Loucy (cell line): ENCODE results near the gene CSH2.
A peak's percentile ranks its signal among the peaks of the same experiment; 100 is the strongest.

Source experiments
- H2AFZ ChIP-seq: fragments of 200-600 bp; sonication (generic); 2 replicates; pipeline ENCODE4 v1.6.0; 2016; ENCODE audit warnings: antibody characterized with exemption, mild to moderate bottlenecking, low read length, moderate library complexity
- H3F3A ChIP-seq: fragments of 200-600 bp; 2 replicates; pipeline ENCODE4 v1.6.0; 2016; ENCODE audit warnings: antibody characterized with exemption, low read depth, mild to moderate bottlenecking
- H3K27me3 ChIP-seq: fragments of 200-600 bp; sonication (generic); 2 replicates; pipeline ENCODE4 v1.6.1; 2014; ENCODE audit warnings: low read length, mild to moderate bottlenecking; ENCODE audit not compliant: insufficient read depth, poor library complexity, severe bottlenecking
- H3K36me3 ChIP-seq: fragments of 200-600 bp; sonication (generic); 2 replicates; pipeline ENCODE4 v1.6.1; 2016; ENCODE audit warnings: low read length; ENCODE audit not compliant: insufficient read depth
- H3K4me1 ChIP-seq: fragments of 200-600 bp; sonication (generic); 2 replicates; pipeline ENCODE4 v1.5.1; 2014; ENCODE audit warnings: low read length, mild to moderate bottlenecking; ENCODE audit not compliant: insufficient read depth, poor library complexity, severe bottlenecking
- H3K4me2 ChIP-seq: fragments of 200-600 bp; sonication (generic); 2 replicates; pipeline ENCODE4 v1.6.0; 2014; ENCODE audit warnings: antibody characterized with exemption, low read length, low read depth, mild to moderate bottlenecking; ENCODE audit not compliant: poor library complexity, severe bottlenecking
- H3K4me3 ChIP-seq: fragments of 200-600 bp; sonication (generic); 2 replicates; pipeline ENCODE4 v1.5.1; 2014; ENCODE audit warnings: low read length, mild to moderate bottlenecking, mixed read lengths; ENCODE audit not compliant: poor library complexity, severe bottlenecking
- H3K79me2 ChIP-seq: fragments of 200-600 bp; sonication (generic); 2 replicates; pipeline ENCODE4 v1.6.1; 2014; ENCODE audit warnings: low read length; ENCODE audit not compliant: insufficient read depth
- H3K9ac ChIP-seq: fragments of 200-600 bp; sonication (generic); 2 replicates; pipeline ENCODE4 v1.6.0; 2014; ENCODE audit warnings: mild to moderate bottlenecking, low read depth, low read length, moderate library complexity; ENCODE audit not compliant: poor library complexity, severe bottlenecking
- H3K9me2 ChIP-seq: fragments of 200-600 bp; sonication (generic); replicated peaks from 2 replicates; pipeline ENCODE4 v1.6.1; 2016; ENCODE audit warnings: low read depth, low read length, mixed read lengths
- H3K9me3 ChIP-seq: fragments of 200-600 bp; sonication (generic); 2 replicates; pipeline ENCODE4 v1.6.1; 2014; ENCODE audit warnings: mild to moderate bottlenecking, antibody characterized with exemption, low read length, low read depth; ENCODE audit not compliant: insufficient read depth
- H4K20me1 ChIP-seq: fragments of 200-600 bp; sonication (generic); 2 replicates; pipeline ENCODE4 v1.6.0; 2014; ENCODE audit warnings: antibody characterized with exemption, low read length, mild to moderate bottlenecking; ENCODE audit not compliant: insufficient read depth, poor library complexity, severe bottlenecking
- EZH2phosphoT487 ChIP-seq: fragments of 200-600 bp; IDR thresholded peaks from 2 replicates; pipeline ENCODE4 v1.6.1; 2018; ENCODE audit warnings: antibody characterized with exemption, mild to moderate bottlenecking, moderate library complexity, borderline replicate concordance
- TF ChIP-seq, protein P1 (sequence below): fragments of 200-600 bp; sonication (generic); conservative IDR thresholded peaks from 2 replicates; pipeline ENCODE4 v1.5.1; 2014; ENCODE audit warnings: mild to moderate bottlenecking, antibody characterized with exemption, low read length

Gene CSH2

DNA sequence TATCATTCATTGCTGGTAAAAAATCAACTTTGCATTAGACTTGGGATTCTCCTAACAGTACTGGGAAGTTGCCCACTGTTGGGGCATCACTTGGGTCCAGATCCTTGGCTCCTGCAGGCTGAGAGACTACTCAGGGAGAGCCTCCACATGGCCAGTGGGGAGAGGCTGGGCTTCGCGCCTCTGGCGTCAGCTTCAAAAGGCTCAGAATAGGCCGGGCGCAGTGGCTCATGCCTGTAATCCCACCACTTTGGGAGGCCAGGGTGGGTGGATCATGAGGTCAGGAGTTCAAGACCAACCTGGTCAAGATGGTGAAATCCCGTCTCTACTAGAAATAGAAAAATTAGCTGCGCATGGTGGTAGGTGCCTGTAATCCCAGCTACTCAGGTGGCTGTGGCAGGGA, 41.0 kb upstream of the CSH2 start:
- TF ChIP-seq, protein P1, sequence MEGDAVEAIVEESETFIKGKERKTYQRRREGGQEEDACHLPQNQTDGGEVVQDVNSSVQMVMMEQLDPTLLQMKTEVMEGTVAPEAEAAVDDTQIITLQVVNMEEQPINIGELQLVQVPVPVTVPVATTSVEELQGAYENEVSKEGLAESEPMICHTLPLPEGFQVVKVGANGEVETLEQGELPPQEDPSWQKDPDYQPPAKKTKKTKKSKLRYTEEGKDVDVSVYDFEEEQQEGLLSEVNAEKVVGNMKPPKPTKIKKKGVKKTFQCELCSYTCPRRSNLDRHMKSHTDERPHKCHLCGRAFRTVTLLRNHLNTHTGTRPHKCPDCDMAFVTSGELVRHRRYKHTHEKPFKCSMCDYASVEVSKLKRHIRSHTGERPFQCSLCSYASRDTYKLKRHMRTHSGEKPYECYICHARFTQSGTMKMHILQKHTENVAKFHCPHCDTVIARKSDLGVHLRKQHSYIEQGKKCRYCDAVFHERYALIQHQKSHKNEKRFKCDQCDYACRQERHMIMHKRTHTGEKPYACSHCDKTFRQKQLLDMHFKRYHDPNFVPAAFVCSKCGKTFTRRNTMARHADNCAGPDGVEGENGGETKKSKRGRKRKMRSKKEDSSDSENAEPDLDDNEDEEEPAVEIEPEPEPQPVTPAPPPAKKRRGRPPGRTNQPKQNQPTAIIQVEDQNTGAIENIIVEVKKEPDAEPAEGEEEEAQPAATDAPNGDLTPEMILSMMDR = no peak
- no peak for TF ChIP-seq EZH2phosphoT487
- no peak overlapping the region for H3K4me2 ChIP-seq

DNA sequence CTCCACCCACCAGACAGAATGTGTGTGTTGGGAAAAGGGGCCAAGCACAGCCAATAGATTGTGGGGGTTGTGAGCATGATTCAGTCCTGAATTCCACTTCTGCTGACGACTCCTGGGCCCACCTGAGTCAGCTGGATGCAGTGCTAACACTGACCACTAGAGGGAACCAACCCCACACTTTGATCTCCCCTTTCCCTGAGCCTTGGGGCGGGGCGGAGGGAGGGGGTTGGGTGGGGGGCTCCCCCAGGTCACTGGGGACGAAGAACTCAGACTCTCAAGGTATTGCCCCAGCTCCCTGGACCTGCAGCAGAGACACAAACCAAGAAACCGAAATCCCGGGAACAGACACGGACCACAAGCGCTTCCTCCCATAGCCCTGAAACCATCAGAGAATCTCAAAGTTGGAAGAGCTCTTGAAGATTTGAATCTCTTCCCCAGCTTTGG, 38.2 kb upstream of the CSH2 start:
- Histone ChIP-seq H3K79me2 (no peaks in the 10 kb centered on the region), H3K4me1 (no peaks in the 10 kb centered on the region), H3K9me3 (no peaks in the 10 kb centered on the region), H3F3A (no peaks in the 10 kb centered on the region), H3K4me3 (no peak overlapping the region), H3K9me2 (no peaks in the 10 kb centered on the region), H3K4me2 (no peak overlapping the region), H3K9ac (no peak overlapping the region), H2AFZ (no peak overlapping the region), H3K36me3 (no peaks in the 10 kb centered on the region), H4K20me1 (no peaks in the 10 kb centered on the region), H3K27me3 (no peaks in the 10 kb centered on the region)
- TF ChIP-seq EZH2phosphoT487 = no peak
- TF ChIP-seq, protein P1 = peak; percentile 60

More for the DNA sequence above, 41.0 kb upstream of the CSH2 start:
- Histone ChIP-seq H3K9ac (no peak overlapping the region), H3K79me2 (no peaks in the 10 kb centered on the region), H2AFZ (no peak overlapping the region), H4K20me1 (no peaks in the 10 kb centered on the region), H3K36me3 (no peaks in the 10 kb centered on the region), H3K4me3 (no peak overlapping the region), H3K9me3 (no peaks in the 10 kb centered on the region), H3K4me1 (peaks cover 2% of the 10 kb centered on the region), H3F3A (no peaks in the 10 kb centered on the region), H3K27me3 (no peaks in the 10 kb centered on the region), H3K9me2 (no peaks in the 10 kb centered on the region)

DNA sequence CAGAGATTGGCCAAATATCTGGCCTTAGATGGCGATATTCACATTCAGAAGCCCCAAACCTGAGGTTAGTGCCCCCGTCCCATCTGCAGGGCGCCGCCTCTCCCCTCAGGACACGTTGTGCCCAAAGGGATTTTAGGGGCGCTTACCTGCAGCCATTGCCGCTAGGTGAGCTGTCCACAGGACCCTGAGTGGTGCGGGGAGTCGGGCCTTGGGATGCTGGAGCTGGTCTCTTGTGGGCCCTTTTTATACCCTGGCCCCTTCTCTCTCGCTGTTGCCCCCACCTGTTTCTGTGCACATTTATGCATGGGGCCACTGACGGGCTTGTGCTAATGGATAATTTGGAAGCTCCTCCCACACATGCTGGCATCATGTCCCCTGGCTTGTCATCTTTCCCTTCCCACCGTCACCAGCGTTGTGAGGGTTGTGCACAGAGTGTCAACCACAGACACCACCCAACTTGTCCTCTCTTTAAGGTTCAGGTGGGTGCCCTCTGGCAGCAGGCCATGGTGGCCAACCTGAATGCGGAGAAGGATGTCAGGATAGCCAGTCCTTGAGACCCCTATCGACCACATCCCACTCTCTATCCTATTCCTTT, 37.7 kb upstream of the CSH2 start, which contains the start of gene CSHL1:
Gene CSHL1, minus strand, starts transcription at position 218 of the 595 bp plus-strand sequence. Its CDS starts 62 bp downstream, at position 156.
- no peak within 1 kb of the TSS for H3K4me2 ChIP-seq
- no peaks in the 10 kb centered on the region for H4K20me1 ChIP-seq
- H3K4me3 ChIP-seq = no peak within 1 kb of the TSS

More for the DNA sequence above, 37.7 kb upstream of the CSH2 start, which contains the start of gene CSHL1:
- Histone ChIP-seq H3K79me2 (no peaks in the 10 kb centered on the region), H3K9ac (no peak within 1 kb of the TSS), H3F3A (no peaks in the 10 kb centered on the region), H3K36me3 (no peaks in the 10 kb centered on the region), H3K9me2 (no peaks in the 10 kb centered on the region), H3K9me3 (no peaks in the 10 kb centered on the region), H3K4me1 (no peaks in the 10 kb centered on the region), H2AFZ (no peak within 1 kb of the TSS), H3K27me3 (no peaks in the 10 kb centered on the region)
- TF ChIP-seq, protein P1 = no peak
- TF ChIP-seq EZH2phosphoT487 = no peak
